GM19238 (cell line): ENCODE measurements around the gene RERE.
A peak's percentile ranks its signal among the peaks of the same experiment; 100 is the strongest.

Source experiments
- DNase-seq: peaks from one replicate; pipeline ENCODE4 v3.0.0; 2011; ENCODE audit warnings: low spot score; ENCODE audit not compliant: insufficient read length

The RERE gene

GRCh38 chr1:8667869-8668594, 149.4 kb downstream of the RERE start:
- no peak for DNase-seq

DNA sequence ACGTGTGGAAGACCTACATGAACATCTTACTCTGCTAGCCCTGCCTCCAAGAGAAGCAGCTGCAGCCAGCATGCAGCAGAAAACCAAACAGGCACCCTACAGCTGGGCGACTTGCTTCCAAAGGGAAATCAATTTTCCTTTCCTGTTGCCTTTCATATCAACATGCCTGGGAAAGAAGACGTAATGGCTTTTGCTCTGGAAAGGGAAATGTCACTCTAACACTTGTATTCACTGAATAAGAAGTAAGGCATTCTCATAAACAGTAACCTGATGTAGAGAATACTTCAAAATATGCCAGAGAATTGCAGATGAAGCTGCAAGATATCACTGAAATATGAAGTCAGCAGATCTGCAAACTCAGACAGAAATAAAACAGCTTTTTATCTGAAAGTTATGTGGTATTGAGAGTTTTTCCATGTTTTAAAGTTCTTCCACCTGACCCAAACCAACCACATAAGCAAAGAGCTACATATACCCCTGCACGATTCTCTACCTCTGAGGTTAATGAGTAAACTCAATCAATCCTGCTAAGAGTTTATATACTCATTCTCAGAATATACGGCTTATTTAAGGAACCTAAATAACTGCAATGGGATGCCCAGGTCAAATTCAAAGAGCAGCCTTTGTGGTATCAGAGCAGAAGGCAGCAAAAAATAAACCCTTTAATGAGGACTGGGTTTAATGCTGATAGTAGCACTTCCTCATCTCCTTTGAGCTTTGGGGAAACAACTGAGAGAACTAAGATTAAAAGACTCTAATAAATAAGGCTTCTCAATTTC, 150.9 kb downstream of the RERE start:
- DNase-seq, result no peak

DNA sequence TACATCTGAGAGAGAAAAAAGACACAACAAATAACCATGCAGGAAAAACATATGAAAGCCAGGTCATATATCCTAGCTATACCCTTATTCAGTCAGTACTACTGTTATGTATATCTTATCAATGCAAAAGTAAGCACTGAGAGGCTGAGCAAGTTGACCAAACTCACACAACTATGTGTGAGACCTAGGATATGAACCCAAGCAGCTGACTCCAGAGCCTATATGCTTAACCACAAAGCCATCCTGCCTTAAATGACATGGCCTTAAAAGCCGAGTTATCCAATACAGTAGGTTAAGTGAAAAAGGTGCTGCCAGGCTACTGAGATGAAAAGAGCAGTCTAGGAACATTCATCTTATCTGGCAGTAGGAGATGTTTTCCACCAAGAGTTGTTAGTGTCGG, 151.6 kb downstream of the RERE start:
- no peak for DNase-seq

GRCh38 chr1:8664887-8665286, 152.6 kb downstream of the RERE start:
- DNase-seq, result no peak

DNA sequence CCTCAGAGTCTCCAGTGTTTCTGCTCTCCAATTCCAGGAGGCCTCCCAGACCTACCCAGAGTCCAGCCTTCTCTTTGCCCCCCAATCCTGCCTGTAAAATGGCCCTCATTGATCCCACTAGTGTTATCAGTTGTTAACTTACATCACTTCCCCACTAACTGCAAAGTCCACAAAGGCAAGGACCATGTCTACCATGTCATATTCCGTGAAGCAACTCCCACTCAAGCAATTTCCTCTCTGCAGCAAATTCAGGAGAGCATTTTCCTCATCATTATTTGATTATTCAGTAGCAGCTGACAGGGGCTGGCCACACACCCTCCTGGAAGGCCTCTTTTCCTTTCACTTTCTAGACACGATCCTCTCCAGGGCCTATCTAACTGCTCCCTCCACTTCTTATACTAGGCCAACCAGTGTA, 153.5 kb downstream of the RERE start:
- DNase-seq, result peak; percentile 31

- no peak for DNase-seq
Measured at GRCh38 chr1:8663090-8663802, 154.2 kb downstream of the RERE start.

GRCh38 chr1:8662380-8663072, 154.9 kb downstream of the RERE start:
- DNase-seq, result no peak

GRCh38 chr1:8661185-8662110, 156.0 kb downstream of the RERE start:
- no peak for DNase-seq

- no peak for DNase-seq
Measured at GRCh38 chr1:8660411-8660828, 157.0 kb downstream of the RERE start.

- no peak for DNase-seq
Measured at GRCh38 chr1:8659593-8659992, 157.8 kb downstream of the RERE start.

DNA sequence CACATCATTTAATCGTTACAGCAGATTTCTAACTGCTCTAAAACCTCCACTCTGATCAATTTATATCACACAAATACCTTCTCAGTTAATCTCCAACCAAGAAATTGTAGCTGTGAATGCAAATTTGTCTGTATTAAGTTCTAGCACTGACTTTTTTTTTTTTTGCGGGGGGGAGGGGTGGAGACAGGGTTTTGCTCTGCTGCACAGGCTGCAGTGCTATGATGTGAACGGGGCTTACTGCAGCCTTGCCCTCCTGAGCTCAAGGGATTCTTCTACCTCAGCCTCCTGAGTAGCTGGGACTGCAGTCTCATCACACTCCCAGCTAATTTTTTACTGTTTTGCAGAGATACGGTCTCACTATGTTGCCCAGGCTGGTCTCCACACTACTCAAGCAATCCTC, 163.6 kb downstream of the RERE start:
- no peak for DNase-seq

DNA sequence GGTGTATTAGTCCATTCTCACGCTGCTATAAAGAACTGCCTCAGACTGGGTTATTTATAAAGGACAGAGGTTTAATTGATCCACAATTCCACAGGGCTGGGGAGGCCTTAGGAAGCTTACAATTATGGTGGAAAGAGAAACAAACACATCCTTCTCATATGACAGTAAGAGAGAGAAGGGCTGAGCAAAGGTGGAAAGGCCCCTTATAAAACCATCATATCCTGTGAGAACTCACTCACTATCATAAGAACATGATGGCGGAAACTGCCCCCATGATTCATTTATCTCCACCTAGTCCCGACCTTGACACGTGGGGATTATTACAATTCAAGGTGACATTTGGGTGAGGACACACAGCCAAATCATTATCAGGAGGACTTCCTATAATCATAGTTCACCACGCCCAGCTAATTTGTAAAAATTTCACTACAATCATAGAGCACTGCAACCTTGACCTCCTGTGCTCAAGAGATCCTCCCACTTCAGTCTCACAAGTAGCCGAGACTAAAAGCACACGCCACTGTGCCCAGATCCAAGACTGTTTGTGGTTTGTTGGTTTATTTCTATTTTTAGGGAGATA, 164.9 kb downstream of the RERE start:
- DNase-seq, result no peak

GRCh38 chr1:8651962-8652361, 165.5 kb downstream of the RERE start:
- DNase-seq, result no peak

DNA sequence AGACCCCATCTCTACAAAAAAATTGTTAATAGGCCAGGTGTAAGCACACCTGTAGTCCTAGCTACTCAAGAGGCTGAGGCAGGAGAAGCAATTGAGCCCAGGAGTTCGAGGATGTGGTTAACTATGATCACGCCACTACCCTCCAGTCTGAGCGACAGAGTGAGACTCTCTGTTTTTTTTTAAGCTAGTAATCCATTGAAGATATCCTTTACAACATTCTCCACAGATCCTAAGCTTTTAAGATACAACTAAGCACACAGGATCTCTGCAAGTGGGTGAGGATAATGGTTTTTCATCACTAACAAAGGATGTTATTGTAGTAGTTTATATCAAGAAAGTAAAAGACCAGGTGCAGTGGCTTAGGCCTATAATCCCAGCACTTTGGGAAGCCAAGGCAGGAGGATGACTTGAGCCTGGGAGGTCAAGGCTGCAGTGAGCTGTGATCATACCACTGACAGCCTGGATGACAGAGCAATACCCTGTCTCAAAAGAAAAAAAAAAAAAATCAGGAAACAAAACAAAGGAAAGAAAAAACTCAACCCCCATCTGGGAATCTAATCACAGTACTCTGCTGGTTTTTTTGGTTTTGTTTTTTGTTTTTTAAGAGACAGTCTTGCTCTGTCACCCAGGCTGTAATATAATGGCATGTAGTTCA, 166.1 kb downstream of the RERE start:
- no peak for DNase-seq

DNA sequence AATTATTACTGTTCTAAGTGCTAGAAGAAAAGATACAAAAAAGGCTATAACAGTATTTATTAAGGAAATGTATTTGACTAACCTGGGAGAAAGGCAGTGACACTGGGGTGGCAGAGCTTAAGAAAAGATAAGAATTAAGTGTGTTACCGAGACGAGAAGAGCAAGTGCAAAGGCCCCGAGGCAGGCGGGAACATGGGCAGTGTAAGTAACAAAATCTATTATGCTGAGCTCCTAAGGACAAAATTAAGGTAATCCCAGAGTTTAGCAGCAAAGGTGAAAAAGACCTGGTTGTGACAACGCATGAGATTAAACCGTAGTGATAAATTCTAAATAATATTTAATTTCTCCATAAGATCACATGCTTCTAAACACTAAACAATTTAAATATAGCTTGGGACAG, 167.6 kb downstream of the RERE start:
- no peak for DNase-seq

DNA sequence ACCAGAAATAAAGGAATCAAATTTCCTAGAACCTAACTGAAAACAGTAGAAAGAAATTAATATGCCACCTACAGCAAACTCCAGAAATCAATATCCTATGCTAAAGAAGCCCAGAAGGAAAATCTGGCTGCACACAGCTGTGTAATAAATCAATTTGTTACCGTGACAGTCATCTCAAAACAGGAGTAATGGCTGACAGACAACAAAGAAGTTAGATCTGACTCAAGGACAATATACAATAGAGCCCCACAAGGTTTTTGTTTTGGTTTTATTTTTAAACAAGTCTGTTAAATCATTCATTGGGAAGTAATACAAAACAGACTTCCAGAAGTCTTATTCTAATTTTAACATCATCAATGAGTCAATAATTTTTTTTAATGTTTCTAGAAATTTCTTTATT, 168.4 kb downstream of the RERE start:
- DNase-seq, result no peak

- DNase-seq, result no peak
Measured at GRCh38 chr1:8646996-8647395, 170.4 kb downstream of the RERE start.

DNA sequence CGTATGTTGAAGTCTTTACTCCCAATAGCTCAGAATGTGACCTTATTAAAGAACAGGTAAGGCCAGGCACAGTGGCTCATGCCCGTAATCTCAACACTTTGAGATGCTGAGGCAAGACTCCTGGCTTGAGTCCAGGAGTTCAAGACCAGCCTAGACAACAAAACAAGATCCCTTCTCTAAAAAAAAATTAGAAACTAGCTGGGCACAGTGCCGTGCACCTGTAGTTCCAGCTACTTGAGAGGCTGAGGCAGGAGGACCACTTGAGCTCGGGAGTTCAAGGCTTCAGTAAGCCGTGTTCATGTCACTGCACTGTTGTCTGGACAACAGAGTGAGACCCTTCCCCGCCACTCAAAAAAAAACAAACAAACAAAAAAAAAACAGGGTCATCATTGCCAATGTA, 171.3 kb downstream of the RERE start:
- DNase-seq, result no peak
